Measurements from ENCODE around the gene LY6G5C.

GRCh38 chr6:31639043-31639442 lies 41.8 kb downstream of the LY6G5C start:
- TF ChIP-seq CTCF (IDR thresholded peaks at IDR 0.05 in 8 of 11, conservative IDR thresholded peaks at IDR 0.05 in 3 of 11) (no peak), POLR2AphosphoS5 (IDR thresholded peaks at IDR 0.05) (no peak)

Measured in spleen (tissue), 7 donors.